Fibroblast of lung (primary cell): Measurements from ENCODE around the gene ABCF3. TPM values are rescaled to one million over a fixed set of nuclear protein-coding genes. Genes with fewer than 3 reads are reported as not detected.

Source experiments
- DNase-seq, 2 donors: peaks; one replicate each; pipeline versions ENCODE4 v3.0.0 to v3.0.0-alpha.2; 2010; ENCODE audit warnings: low read depth in 2 of 2
- H2AFZ ChIP-seq: 2 replicates; pipeline ENCODE4 v1.5.1; 2012; ENCODE audit warnings: low read length, control low read depth, inconsistent platforms
- H3K27ac ChIP-seq: 2 replicates; pipeline ENCODE4 v1.5.1; 2011; ENCODE audit warnings: low read length, control low read depth; ENCODE audit not compliant: insufficient read depth
- H3K27me3 ChIP-seq: 2 replicates; pipeline ENCODE4 v1.5.1; 2011; ENCODE audit warnings: mild to moderate bottlenecking, low read length; ENCODE audit not compliant: control insufficient read depth, insufficient read depth
- H3K36me3 ChIP-seq: 2 replicates; pipeline ENCODE4 v1.5.1; 2011; ENCODE audit warnings: low read length; ENCODE audit not compliant: control insufficient read depth, insufficient read depth
- H3K4me1 ChIP-seq: 2 replicates; pipeline ENCODE4 v1.5.1; 2011; ENCODE audit warnings: low read length; ENCODE audit not compliant: control insufficient read depth, insufficient read depth; ENCODE audit errors: extremely low read depth
- H3K4me2 ChIP-seq: 2 replicates; pipeline ENCODE4 v1.5.1; 2011; ENCODE audit warnings: low read length, control low read depth; ENCODE audit not compliant: insufficient read depth; ENCODE audit errors: extremely low read depth
- H3K4me3 ChIP-seq, 4 experiments: fragments of 200-600 bp in 1 of 4; sonication (generic) in 1 of 4; replicated peaks in 1 of 4; 2 replicates each; pipeline ENCODE4 v1.5.1; 2011 to 2016; ENCODE audit warnings: low read length in 4 of 4, low read depth in 3 of 4, mild to moderate bottlenecking in 3 of 4, control low read depth in 2 of 4, inconsistent platforms in 1 of 4, mixed read lengths in 1 of 4; ENCODE audit not compliant: insufficient read depth in 1 of 4; ENCODE audit errors: control extremely low read depth in 1 of 4
- H3K79me2 ChIP-seq: 2 replicates; pipeline ENCODE4 v1.5.1; 2012; ENCODE audit warnings: mild to moderate bottlenecking, low read length, inconsistent platforms; ENCODE audit not compliant: control insufficient read depth, insufficient read depth
- H3K9ac ChIP-seq: 2 replicates; pipeline ENCODE4 v1.5.1; 2011; ENCODE audit warnings: mild to moderate bottlenecking, low read length, control low read depth; ENCODE audit not compliant: insufficient read depth
- H3K9me3 ChIP-seq: 2 replicates; pipeline ENCODE4 v1.5.1; 2012; ENCODE audit warnings: low read depth, low read length; ENCODE audit not compliant: control insufficient read depth, insufficient read depth
- H4K20me1 ChIP-seq: 2 replicates; pipeline ENCODE4 v1.5.1; 2011; ENCODE audit warnings: low read length; ENCODE audit not compliant: control insufficient read depth, insufficient read depth; ENCODE audit errors: extremely low read depth
- CTCF ChIP-seq, 2 donors: IDR thresholded peaks in 1 of 2; conservative IDR thresholded peaks in 1 of 2; 1 replicate in 1 of 2; 2 replicates in 1 of 2; pipeline ENCODE4 v1.5.1; 2011 to 2012; ENCODE audit warnings: low read length in 2 of 2, control low read depth in 1 of 2, inconsistent platforms in 1 of 2, low read depth in 1 of 2, mild to moderate bottlenecking in 1 of 2
- EZH2 ChIP-seq: IDR thresholded peaks from 2 replicates; pipeline ENCODE4 v1.5.1; 2012; ENCODE audit warnings: low read length, control low read depth, mild to moderate bottlenecking; ENCODE audit errors: missing control alignments
- polyA plus RNA-seq, 2 donors: library from polyadenylated mRNA; depleted of rRNA in 1 of 2; stranded (reverse) in 1 of 2; unstranded in 1 of 2; fragments of >200 nt; gene quantifications; 2 replicates each; pipeline ENCODE4 v1.2.1, GENCODE V29; 2011 to 2012; ENCODE audit warnings: missing spikeins in 1 of 2
- total RNA-seq: library from RNA; depleted of rRNA; stranded (reverse); fragments of >200 nt; gene quantifications from 2 replicates; pipeline ENCODE4 v1.2.1, GENCODE V29; 2014

The ABCF3 gene
- total and polyA plus RNA-seq, 2 donors (not counting 1 experiment from before 2014, with no cell fraction given): 31.3 to 65.1 TPM

- peak overlapping the region; percentile 19 for H3K4me2 ChIP-seq
- peak; percentile 55 to 87 for DNase-seq
- H3K9me3 ChIP-seq: no peaks in the 10 kb centered on the region
- H3K36me3 ChIP-seq: peaks cover 36% of the 10 kb centered on the region
- TF ChIP-seq EZH2: no peak
- TF ChIP-seq CTCF (conservative IDR thresholded peaks at IDR 0.05 in 1 of 2, IDR thresholded peaks at IDR 0.05 in 1 of 2; ENCODE audit: low read depth in 1 of 2, low read length in 2 of 2): no peak
- H3K27me3 ChIP-seq: no peaks in the 10 kb centered on the region
- H3K27ac ChIP-seq: peak overlapping the region; percentile 65
- H3K9ac ChIP-seq: no peak overlapping the region
- no peak overlapping the region for H3K4me3 ChIP-seq
- H3K79me2 ChIP-seq: peaks cover 9% of the 10 kb centered on the region
- H3K4me1 ChIP-seq: peaks cover 4% of the 10 kb centered on the region
- no peak overlapping the region for H2AFZ ChIP-seq
- H4K20me1 ChIP-seq: no peaks in the 10 kb centered on the region
These were observed 17.5 kb upstream of the ABCF3 start for GRCh38 chr3:184168363-184169120.

- no peak overlapping the region for H3K27ac ChIP-seq
- no peak overlapping the region for H3K4me3 ChIP-seq
- H3K9me3 ChIP-seq: no peaks in the 10 kb centered on the region
- H3K4me1 ChIP-seq: peaks cover 4% of the 10 kb centered on the region
- TF ChIP-seq CTCF (conservative IDR thresholded peaks at IDR 0.05 in 1 of 2, IDR thresholded peaks at IDR 0.05 in 1 of 2; ENCODE audit: low read depth in 1 of 2, low read length in 2 of 2) (no peak), EZH2 (no peak)
- no peak for DNase-seq
- H3K79me2 ChIP-seq: peaks cover 5% of the 10 kb centered on the region
- H3K27me3 ChIP-seq: no peaks in the 10 kb centered on the region
- no peaks in the 10 kb centered on the region for H4K20me1 ChIP-seq
- H3K36me3 ChIP-seq: peaks cover 26% of the 10 kb centered on the region
- no peak overlapping the region for H3K9ac ChIP-seq
- no peak overlapping the region for H3K4me2 ChIP-seq
- H2AFZ ChIP-seq: no peak overlapping the region
These were observed 15.8 kb upstream of the ABCF3 start for GRCh38 chr3:184169896-184170875.

GRCh38 chr3:184171562-184171961, 14.4 kb upstream of the ABCF3 start:
- Histone ChIP-seq H4K20me1 (no peaks in the 10 kb centered on the region), H3K9ac (no peak overlapping the region)

More at GRCh38 chr3:184171562-184171961, 14.4 kb upstream of the ABCF3 start:
- peak in 1 of 2 donors; percentile 88 for DNase-seq
- Histone ChIP-seq H3K9me3 (no peaks in the 10 kb centered on the region), H3K4me3 (no peak overlapping the region), H3K4me1 (peaks cover 4% of the 10 kb centered on the region), H3K27me3 (no peaks in the 10 kb centered on the region), H3K27ac (no peak overlapping the region), H3K4me2 (no peak overlapping the region), H3K79me2 (peaks cover 15% of the 10 kb centered on the region), H2AFZ (no peak overlapping the region), H3K36me3 (peaks cover 15% of the 10 kb centered on the region)
- TF ChIP-seq EZH2 (no peak), CTCF (conservative IDR thresholded peaks at IDR 0.05 in 1 of 2, IDR thresholded peaks at IDR 0.05 in 1 of 2; ENCODE audit: low read depth in 1 of 2, low read length in 2 of 2) (no peak)
